GM12801 (cell line): ENCODE data around the gene SLAMF1.

ENCODE experiments used
- CTCF ChIP-seq: IDR thresholded peaks from one replicate; pipeline ENCODE4 v1.5.1; 2011; ENCODE audit warnings: control low read depth; ENCODE audit not compliant: insufficient read length; ENCODE audit errors: extremely low read depth

The SLAMF1 gene

GRCh38 chr1:160646711-160647328 is at the start of gene SLAMF1:
SLAMF1 (minus strand) TSS chr1:160647044; CDS start chr1:160646945, 99 bp downstream.
- TF ChIP-seq CTCF = no peak

- no peak for TF ChIP-seq CTCF
These were observed 38.4 kb upstream of the SLAMF1 start for GRCh38 chr1:160685266-160685665.

- no peak for TF ChIP-seq CTCF
These were observed 36.4 kb upstream of the SLAMF1 start for GRCh38 chr1:160682983-160683865.

- no peak for TF ChIP-seq CTCF
These were observed 35.0 kb upstream of the SLAMF1 start for GRCh38 chr1:160681891-160682140.

- peak; percentile 25 for TF ChIP-seq CTCF
These were observed 34.4 kb upstream of the SLAMF1 start for GRCh38 chr1:160681066-160681890.

- TF ChIP-seq CTCF = no peak
These were observed 33.6 kb upstream of the SLAMF1 start for GRCh38 chr1:160680399-160680798.

- TF ChIP-seq CTCF = no peak
These were observed 33.0 kb upstream of the SLAMF1 start for GRCh38 chr1:160679893-160680292.
